ENCODE results near the gene NAA11.
"Not testable (repeated sequence)": the region's sequence is repeated elsewhere in the genome, so short reads cannot be mapped to it uniquely, and the experiment has no call there.

Gene NAA11

DNA sequence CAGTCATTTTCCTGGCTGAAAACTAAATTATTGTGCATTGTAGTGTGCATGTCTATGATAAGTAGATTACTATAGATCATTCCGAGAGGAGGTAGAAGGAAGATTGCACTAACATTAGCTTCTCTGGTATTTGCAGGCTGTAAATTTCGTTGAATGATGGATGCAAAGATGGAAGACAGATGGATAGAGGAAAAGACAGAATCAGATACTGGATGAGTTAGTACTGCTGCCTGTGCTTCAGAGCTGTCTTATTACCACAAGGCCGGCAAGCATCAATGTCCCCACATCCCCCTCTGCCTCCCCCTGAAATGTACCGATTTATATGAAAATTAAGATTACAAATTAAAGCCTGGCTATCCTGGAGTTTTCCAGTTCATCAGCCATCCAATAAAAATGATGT lies 17.7 kb downstream of the NAA11 start:
- DNase-seq: no peak

DNA sequence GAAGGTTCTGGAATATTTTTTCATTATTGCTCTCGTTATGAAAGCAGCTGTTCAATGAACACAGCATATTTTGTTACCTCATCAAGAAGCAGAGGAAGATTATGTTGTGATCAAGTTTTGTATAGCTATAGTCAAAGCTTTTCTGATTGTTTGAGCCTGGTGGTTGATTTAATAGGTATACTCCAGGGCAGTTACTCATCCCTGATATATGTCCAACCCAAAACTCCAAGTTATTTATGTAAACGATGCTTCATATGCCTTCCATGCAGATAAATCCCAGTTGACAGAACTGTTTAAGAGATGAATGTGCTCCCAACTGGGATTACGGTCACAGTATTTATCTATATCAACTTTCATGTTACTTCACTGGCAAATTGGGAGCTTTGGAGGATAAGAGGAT lies 19.1 kb downstream of the NAA11 start:
- no peak for DNase-seq

DNA sequence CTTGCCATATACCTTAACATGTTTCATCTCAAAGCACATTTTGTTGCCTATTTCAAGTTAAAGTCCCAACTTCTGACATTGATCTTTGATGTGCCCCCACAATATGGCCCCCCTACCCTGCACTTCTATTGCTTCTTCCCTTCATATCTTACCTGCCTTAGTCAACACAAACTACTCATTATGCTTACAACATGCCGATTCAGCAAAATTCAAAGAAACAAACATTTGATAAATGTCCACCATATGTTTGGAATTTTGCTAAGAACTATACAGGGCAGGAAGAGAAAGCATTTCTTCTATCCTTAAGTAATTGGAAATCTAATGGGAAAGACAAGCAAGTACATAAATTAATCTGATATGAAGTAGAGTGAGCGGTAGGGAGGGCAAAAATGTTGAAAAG lies 25.6 kb downstream of the NAA11 start:
- no peak for DNase-seq

DNA sequence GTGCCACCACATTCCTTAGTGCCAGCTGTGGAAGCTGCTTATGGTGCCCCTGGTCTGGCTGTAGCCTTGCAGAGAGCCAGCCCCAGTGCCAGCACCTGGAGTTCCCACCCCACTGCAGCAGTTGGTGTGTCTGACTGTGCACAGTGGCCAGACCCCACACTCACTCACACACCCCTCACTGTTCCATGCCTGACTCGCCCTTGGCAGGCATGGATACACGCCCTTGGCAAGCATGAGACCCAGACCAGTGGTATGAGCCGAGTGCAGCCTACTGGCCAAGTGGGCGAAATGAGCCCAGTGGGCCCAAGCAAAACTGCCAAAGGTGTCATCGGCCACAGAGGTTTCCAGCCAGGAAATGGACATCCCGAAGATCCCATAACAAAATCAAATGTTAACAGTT lies 27.4 kb downstream of the NAA11 start:
- no peak for DNase-seq

DNA sequence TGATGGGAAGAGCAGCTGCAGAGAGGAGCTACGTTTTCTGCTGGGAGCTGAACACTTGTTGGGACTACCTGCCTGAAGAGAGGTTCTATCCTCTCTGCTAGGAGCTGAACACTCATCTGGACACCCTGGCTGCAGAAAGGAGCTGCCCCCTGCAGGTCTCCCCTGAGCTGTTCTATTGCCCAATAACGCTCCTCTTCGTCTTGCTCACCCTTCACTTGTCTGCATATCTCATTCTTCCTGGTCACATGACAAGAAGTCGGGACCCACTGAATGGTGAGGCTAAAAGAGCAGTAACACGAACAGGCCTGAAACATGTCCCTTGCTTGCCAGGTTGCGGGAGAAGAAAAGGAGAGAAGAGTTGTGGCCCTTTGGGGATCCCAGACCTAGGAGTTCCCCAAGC lies 27.8 kb downstream of the NAA11 start:
- no peak for DNase-seq

DNA sequence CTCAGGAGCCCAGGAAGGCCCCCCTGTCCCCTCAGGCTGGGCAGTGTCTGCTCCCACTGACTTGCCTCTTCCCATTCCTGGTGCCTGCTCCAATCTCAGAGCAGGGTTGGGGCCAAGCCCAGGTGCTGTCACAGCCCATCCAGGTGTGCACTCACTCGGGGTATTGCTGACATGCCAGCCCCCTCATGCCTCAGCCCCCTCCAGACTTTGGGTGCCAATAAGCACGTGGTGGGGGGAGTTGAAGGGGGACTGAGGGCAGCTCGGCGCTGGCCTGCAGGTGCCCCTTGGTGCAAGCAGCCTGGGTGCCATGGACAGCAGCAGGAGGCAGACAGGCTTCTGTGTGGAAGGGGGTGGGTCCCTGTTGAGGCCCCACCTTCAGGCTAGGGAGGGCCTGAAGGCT lies 28.4 kb downstream of the NAA11 start:
- no peak for DNase-seq

DNA sequence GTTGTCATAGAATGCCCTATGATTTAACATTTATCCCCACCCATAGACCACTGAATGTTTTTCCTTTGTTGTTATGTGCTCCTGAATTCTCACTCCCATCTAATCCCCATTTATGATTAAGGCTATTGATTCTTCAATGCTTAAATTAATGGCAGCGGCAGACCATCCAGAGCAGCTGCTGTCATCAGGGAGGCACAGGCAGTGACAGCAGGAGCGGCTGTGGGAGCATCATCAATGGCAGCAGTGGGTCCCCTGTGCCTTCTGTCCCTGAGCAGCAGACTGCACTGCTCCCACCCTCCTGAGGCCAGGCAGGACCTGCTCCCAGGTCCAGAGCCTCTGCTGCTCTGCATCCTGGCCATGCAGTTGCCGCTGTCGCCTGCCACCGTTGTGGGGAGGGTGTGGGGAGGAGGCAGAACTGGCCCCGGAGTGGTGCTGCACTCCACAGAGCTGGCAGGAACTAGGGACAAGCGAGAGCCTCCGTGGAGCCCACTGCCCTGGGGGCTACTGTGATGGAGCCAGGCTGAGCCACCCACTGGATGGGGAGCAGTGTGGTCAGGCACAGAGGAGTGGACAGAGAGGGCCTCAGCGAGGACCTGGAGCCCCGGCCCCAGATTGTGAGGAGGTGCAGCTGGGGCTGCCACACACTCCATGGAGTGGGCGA lies 29.0 kb downstream of the NAA11 start:
- no peak for DNase-seq

DNA sequence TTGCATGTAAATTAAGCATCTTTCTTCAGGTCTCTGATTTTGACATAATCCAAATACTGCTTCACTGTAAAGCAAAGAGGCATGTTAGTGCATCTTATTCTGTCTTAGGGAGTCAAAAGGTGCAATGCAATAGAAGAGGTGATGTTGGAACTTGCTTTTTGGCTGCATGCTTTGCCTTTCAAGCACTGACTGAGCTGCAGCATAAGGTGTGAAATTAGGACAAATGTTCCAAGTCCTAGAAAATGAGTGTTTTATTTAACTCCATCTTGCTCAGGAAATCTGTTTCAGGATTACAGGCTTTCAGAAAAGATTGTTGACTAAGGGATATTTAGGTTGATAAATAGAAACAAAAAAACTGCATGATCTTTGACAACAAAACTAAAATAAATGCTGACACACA lies 30.8 kb downstream of the NAA11 start:
- no peak for DNase-seq

DNA sequence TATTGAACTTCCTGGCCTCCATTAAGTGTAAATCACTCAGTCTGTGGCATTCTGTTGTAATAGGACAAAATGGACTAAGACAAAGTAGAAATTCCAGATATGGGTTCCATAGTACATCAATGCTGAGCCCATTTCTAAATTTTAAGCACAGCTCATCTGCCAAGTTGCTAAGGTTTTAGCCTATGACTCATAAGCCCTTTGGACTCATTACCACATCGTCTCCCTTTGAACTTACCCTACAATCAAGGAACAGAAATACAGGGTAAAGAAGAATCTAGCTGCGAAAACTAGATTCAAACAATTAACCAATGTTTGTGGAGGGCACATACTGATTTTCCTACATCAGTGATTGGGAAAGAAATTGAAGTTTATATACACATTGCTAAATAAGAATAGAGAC lies 31.8 kb downstream of the NAA11 start:
- no peak for DNase-seq

DNA sequence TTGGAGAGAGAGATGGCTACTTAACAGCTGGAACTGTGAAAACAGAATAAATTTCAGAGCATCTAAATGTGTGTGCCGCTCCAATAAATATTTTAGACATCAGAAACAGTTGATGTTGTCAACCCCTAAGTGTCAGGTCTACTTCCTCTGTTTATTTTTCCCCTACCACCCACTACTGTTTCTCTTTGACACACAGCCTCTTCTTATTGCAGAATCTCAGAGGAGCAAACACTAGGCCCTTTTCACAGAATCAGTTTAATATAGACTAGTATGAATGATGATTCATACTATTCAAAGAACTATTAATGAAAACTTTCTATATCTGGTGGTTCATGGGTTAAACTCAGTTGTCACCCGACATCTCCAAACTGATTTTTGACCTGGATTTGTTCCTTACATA lies 33.9 kb downstream of the NAA11 start:
- no peak for DNase-seq

DNA sequence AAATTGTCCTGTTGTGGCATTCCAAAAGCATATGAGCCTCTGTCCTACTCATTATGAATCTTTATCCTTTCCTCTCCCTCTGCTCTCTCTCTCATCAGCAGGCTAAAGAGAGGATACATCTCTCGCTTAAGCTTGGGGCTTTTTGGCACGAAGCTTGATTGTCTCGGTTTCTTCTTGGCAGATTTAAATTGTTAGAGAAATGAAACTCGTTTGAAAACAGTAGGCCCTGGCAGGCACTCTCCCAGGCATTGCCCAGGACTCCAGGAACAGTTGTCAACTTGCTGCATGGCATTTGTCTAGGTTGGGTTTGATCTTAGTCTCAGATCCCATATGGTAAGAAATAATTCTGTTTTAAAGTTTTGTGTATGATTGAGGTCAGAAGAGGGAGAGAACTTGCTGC lies 35.5 kb downstream of the NAA11 start:
- DNase-seq: no peak

DNA sequence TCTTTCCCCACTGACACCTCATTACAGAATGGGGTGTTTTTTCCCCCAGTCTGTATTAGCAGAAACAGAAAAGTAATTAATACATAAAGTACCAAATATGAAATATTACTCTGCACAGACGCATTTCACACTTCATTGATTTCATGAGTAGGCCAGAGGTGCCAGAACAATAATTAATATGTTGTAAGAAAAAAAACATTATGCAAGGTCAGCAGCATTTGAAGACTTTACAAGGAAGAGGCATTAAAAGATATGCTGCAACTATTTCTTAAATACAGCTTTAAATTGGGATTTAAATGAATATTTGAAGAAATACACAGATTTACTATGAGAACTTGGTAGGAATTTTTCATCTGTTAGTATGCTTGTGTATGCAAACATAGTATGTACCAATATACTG lies 37.7 kb downstream of the NAA11 start:
- no peak for DNase-seq

DNA sequence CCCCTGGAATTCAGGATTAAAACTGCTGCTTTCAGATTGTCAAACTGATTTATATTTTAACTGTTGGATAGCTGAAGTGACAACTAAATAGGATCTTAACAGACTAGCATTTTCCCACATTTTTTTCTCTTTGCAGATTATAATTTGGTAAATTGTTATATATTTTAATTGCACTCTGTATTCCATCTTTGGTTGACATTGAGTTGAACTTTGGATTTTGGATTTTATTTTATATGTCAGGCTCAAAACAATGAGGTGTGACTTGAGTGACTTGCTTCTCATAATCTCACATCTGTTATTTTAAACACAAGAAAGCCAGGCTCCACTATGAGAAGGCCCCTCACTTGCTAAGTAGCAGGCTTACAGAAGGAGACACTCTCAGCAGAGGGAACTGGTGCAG lies 38.1 kb downstream of the NAA11 start:
- DNase-seq: no peak

DNA sequence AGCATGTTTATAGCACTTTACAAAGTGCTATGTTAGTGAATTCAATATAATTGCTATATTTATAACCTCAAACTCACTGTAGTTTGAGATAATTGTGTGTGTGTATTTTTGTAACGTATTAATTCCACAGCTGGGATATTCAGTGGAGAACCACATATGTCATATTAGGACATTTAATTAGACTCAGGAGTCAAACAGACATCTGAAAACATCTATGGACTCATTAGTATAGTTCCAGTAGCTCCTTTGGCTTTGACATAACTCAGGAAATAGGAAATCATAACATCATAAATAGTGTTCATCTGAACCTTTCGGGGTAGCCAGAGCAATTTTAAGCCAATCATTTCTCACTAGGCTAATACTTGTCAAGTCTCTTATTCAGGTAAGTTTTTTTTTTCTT lies 38.8 kb downstream of the NAA11 start:
- DNase-seq: no peak

DNA sequence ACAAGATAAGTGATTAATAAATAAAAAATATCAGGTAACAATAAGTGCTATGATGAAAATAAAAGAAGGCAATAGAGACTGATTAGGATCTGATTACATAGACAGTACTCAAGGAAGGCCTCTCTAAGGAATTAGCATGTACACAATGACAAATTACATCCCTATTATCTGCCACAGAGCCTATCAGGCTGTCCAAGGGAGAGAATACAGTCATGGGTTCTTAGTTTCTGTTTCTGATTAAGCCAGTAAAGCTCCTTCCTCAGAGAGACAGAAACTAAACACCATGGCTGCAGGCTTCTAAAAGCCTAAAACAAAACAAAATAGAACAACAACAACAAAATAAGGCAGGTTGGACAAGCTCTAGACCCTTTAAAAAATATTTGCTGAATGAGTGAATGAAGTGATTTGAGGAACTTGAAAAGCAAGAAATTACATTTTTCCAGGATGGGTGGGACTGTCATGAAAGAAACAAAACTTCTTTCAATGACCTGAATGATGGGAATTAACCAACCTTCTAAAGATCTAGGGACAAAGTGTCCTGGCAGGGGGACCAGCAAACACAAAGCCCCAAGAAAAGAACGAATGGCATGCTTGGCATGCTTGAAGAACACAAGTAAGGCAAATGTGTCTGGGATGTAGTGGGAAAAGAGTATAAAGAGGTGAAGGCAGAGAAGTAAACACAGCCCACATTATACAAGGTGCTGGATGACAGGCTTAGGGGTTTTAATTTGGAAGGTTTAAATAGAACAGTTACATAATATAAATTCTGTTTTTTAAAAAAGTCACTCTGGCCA lies 44.1 kb downstream of the NAA11 start:
- DNase-seq: peak; percentile 36

DNA sequence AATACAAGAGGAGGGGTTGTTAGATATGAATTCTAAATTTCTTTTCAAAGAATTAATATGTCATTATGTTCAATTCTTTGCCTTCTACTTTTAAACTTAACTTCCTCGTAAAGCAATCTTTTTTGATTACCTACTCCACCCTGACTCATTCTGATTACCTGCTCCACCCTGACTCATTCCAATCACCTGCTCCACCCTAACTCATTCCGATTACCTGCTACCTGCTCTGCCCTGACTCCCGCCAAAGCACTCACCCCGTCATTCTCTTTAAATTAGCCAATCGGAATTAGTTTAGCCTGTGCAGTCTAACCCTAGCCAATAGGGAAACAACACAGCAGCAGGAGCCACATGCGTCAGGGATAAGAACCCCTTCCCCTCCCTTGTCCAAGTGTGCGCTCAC lies 48.4 kb downstream of the NAA11 start:
- DNase-seq: not testable (repeated sequence)

DNA sequence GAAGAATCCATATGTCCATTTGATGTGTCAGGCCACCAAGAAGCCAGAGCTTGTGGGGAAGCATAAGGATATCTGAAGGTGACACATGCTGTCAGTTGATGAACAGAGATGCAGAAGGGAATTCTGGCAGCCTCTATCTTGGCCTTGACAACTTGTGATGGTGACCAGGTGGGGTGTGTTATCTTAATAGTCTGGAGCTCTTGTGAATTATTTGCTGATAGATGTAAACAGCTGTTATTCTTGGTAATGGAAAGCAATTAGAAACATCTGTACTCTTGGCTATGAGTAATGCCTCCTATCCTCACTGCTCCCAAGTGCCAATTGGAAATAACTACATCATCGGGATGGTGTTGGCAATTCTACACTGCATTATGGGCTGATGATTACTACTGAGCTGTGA lies 51.9 kb downstream of the NAA11 start:
- DNase-seq: no peak

DNA sequence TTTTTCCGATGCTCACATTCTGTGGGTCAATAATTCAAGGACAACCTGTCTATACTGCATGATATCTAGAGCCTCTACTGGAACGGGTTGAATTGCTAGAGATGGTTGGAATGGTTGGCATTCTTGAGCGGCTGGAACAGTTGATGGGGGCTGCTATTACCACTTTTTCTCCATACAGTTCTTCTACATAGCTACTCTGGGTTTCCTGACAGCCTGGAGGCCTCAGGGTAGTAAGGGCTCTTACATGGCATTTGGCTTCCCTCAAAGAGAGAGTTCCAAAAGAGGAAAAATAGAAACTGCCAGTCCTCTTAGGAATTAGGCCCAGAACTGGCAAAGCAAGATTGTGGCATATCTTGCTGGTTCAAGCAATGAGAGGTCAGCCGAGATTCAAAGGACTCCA lies 53.1 kb downstream of the NAA11 start:
- DNase-seq: no peak

DNA sequence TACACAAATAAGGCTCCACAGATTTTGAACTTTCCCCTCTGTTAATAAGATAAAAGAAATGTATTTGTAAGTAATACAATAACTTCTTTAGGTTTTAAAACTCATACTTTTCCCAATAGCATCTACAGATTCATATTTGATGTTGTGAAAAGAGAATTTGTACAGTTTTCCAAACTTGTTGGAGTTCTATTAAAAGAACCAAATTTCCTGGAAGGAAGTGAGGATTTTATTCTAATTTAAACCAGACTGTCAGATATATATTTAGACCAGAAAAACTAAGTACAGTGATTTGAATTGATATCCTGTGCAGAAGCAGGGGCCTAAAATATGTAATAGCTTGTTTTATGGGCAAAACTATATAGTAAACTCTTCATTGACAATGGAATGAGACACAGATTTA lies 53.7 kb downstream of the NAA11 start:
- no peak for DNase-seq

DNA sequence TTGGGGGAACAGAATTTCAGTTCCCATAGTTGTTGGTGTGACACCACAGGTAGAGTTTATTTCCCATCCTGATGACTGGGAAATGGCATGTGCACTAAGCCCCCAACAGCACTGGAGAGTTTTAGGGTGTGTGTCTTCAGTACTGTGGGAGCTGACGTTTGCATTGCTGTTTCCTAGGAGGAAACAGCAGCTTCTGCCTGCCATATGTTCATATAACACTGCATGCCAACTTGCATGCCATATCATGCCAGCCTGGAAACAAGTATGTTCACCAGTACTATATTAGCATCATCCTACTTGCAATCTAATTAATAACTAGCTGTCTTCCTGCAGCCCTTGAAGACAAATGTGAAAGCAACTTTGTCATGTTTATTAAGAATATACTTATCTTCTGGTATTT lies 58.2 kb downstream of the NAA11 start:
- no peak for DNase-seq
